Loucy (cell line): Measurements from ENCODE around the gene NEO1.

Experiments used
- H2AFZ ChIP-seq: fragments of 200-600 bp; sonication (generic); 2 replicates; pipeline ENCODE4 v1.6.0; 2016; ENCODE audit warnings: antibody characterized with exemption, mild to moderate bottlenecking, low read length, moderate library complexity
- H3F3A ChIP-seq: fragments of 200-600 bp; 2 replicates; pipeline ENCODE4 v1.6.0; 2016; ENCODE audit warnings: antibody characterized with exemption, low read depth, mild to moderate bottlenecking
- H3K27me3 ChIP-seq: fragments of 200-600 bp; sonication (generic); 2 replicates; pipeline ENCODE4 v1.6.1; 2014; ENCODE audit warnings: low read length, mild to moderate bottlenecking; ENCODE audit not compliant: insufficient read depth, poor library complexity, severe bottlenecking
- H3K36me3 ChIP-seq: fragments of 200-600 bp; sonication (generic); 2 replicates; pipeline ENCODE4 v1.6.1; 2016; ENCODE audit warnings: low read length; ENCODE audit not compliant: insufficient read depth
- H3K4me1 ChIP-seq: fragments of 200-600 bp; sonication (generic); 2 replicates; pipeline ENCODE4 v1.5.1; 2014; ENCODE audit warnings: low read length, mild to moderate bottlenecking; ENCODE audit not compliant: insufficient read depth, poor library complexity, severe bottlenecking
- H3K4me2 ChIP-seq: fragments of 200-600 bp; sonication (generic); 2 replicates; pipeline ENCODE4 v1.6.0; 2014; ENCODE audit warnings: antibody characterized with exemption, low read length, low read depth, mild to moderate bottlenecking; ENCODE audit not compliant: poor library complexity, severe bottlenecking
- H3K4me3 ChIP-seq: fragments of 200-600 bp; sonication (generic); 2 replicates; pipeline ENCODE4 v1.5.1; 2014; ENCODE audit warnings: low read length, mild to moderate bottlenecking, mixed read lengths; ENCODE audit not compliant: poor library complexity, severe bottlenecking
- H3K79me2 ChIP-seq: fragments of 200-600 bp; sonication (generic); 2 replicates; pipeline ENCODE4 v1.6.1; 2014; ENCODE audit warnings: low read length; ENCODE audit not compliant: insufficient read depth
- H3K9ac ChIP-seq: fragments of 200-600 bp; sonication (generic); 2 replicates; pipeline ENCODE4 v1.6.0; 2014; ENCODE audit warnings: mild to moderate bottlenecking, low read depth, low read length, moderate library complexity; ENCODE audit not compliant: poor library complexity, severe bottlenecking
- H3K9me2 ChIP-seq: fragments of 200-600 bp; sonication (generic); replicated peaks from 2 replicates; pipeline ENCODE4 v1.6.1; 2016; ENCODE audit warnings: low read depth, low read length, mixed read lengths
- H3K9me3 ChIP-seq: fragments of 200-600 bp; sonication (generic); 2 replicates; pipeline ENCODE4 v1.6.1; 2014; ENCODE audit warnings: mild to moderate bottlenecking, antibody characterized with exemption, low read length, low read depth; ENCODE audit not compliant: insufficient read depth
- H4K20me1 ChIP-seq: fragments of 200-600 bp; sonication (generic); 2 replicates; pipeline ENCODE4 v1.6.0; 2014; ENCODE audit warnings: antibody characterized with exemption, low read length, mild to moderate bottlenecking; ENCODE audit not compliant: insufficient read depth, poor library complexity, severe bottlenecking
- CTCF ChIP-seq: fragments of 200-600 bp; sonication (generic); conservative IDR thresholded peaks from 2 replicates; pipeline ENCODE4 v1.5.1; 2014; ENCODE audit warnings: mild to moderate bottlenecking, antibody characterized with exemption, low read length
- EZH2phosphoT487 ChIP-seq: fragments of 200-600 bp; IDR thresholded peaks from 2 replicates; pipeline ENCODE4 v1.6.1; 2018; ENCODE audit warnings: antibody characterized with exemption, mild to moderate bottlenecking, moderate library complexity, borderline replicate concordance

The NEO1 gene

GRCh38 chr15:73139744-73140553, 87.7 kb downstream of the NEO1 start:
- Histone ChIP-seq H3K79me2 (no peaks in the 10 kb centered on the region), H3F3A (no peaks in the 10 kb centered on the region), H4K20me1 (no peaks in the 10 kb centered on the region), H3K4me1 (no peaks in the 10 kb centered on the region), H3K27me3 (no peaks in the 10 kb centered on the region), H3K9me3 (no peaks in the 10 kb centered on the region), H3K36me3 (no peaks in the 10 kb centered on the region), H3K4me3 (no peak overlapping the region), H3K9me2 (no peaks in the 10 kb centered on the region), H3K4me2 (no peak overlapping the region), H2AFZ (no peak overlapping the region), H3K9ac (no peak overlapping the region)
- TF ChIP-seq CTCF (no peak), EZH2phosphoT487 (no peak)

GRCh38 chr15:73141216-73141900, 89.1 kb downstream of the NEO1 start:
- no peak overlapping the region for H3K4me2 ChIP-seq
- no peaks in the 10 kb centered on the region for H3K9me3 ChIP-seq
- no peaks in the 10 kb centered on the region for H3K36me3 ChIP-seq
- H3K4me3 ChIP-seq, result no peak overlapping the region
- TF ChIP-seq EZH2phosphoT487, result no peak
- TF ChIP-seq CTCF, result no peak
- H3F3A ChIP-seq, result no peaks in the 10 kb centered on the region
- H3K4me1 ChIP-seq, result no peaks in the 10 kb centered on the region
- no peak overlapping the region for H2AFZ ChIP-seq
- no peaks in the 10 kb centered on the region for H3K9me2 ChIP-seq
- no peaks in the 10 kb centered on the region for H3K27me3 ChIP-seq
- H4K20me1 ChIP-seq, result no peaks in the 10 kb centered on the region
- no peak overlapping the region for H3K9ac ChIP-seq
- H3K79me2 ChIP-seq, result no peaks in the 10 kb centered on the region

- H3K27me3 ChIP-seq, result no peaks in the 10 kb centered on the region
- H3F3A ChIP-seq, result no peaks in the 10 kb centered on the region
- H3K79me2 ChIP-seq, result no peaks in the 10 kb centered on the region
- no peak overlapping the region for H3K9ac ChIP-seq
- no peak overlapping the region for H3K4me3 ChIP-seq
- H3K36me3 ChIP-seq, result no peaks in the 10 kb centered on the region
- H3K4me2 ChIP-seq, result no peak overlapping the region
- H2AFZ ChIP-seq, result no peak overlapping the region
- H4K20me1 ChIP-seq, result no peaks in the 10 kb centered on the region
- TF ChIP-seq EZH2phosphoT487 (no peak), CTCF (no peak)
- no peaks in the 10 kb centered on the region for H3K9me2 ChIP-seq
- H3K4me1 ChIP-seq, result no peaks in the 10 kb centered on the region
- H3K9me3 ChIP-seq, result no peaks in the 10 kb centered on the region
Observed at GRCh38 chr15:73142802-73143762, 90.8 kb downstream of the NEO1 start.
